H1 (cell line): ENCODE measurements around the gene CACNB4. TPM values are rescaled to one million over a fixed set of nuclear protein-coding genes. Genes with fewer than 3 reads are reported as not detected.

ENCODE experiments used
- CTCF ChIA-PET: fragments of 300-600 bp; sonication (Branson Sonifier 250); formaldehyde crosslinking; loops from one replicate; lab custom pipeline; 2021; ENCODE audit not compliant: partially characterized antibody; lab: Charles Lee
- POLR2A ChIA-PET: fragments of 300-600 bp; sonication (Branson Sonifier 250); formaldehyde crosslinking; loops from one replicate; lab custom pipeline; 2021; ENCODE audit warnings: inconsistent platforms; ENCODE audit not compliant: partially characterized antibody; lab: Charles Lee
- DNase-seq, 2 experiments: peaks; one replicate each; pipeline versions ENCODE4 v3.0.0 to v3.0.0-alpha.2; 2010 to 2022; ENCODE audit warnings: low spot score in 2 of 2, low read depth in 1 of 2, mixed read lengths in 1 of 2
- FAIRE-seq: peaks from 2 replicates; lab custom pipeline; 2011; peaks lifted over from hg19 to GRCh38; lab: Jason Lieb, UNC
- H2AFZ ChIP-seq: 2 replicates; pipeline ENCODE4 v1.8.1; 2012; ENCODE audit warnings: low read length, inconsistent platforms
- H2AK5ac ChIP-seq: 2 replicates; pipeline ENCODE4 v1.6.1; 2013; ENCODE audit warnings: low read depth, low read length
- H2BK120ac ChIP-seq: replicated peaks from 2 replicates; pipeline ENCODE3; 2013; ENCODE audit warnings: low read depth, low read length, inconsistent platforms
- H2BK12ac ChIP-seq: 2 replicates; pipeline ENCODE4 v1.6.1; 2013; ENCODE audit warnings: low read depth, low read length
- H2BK15ac ChIP-seq: 2 replicates; pipeline ENCODE4 v1.6.1; 2013; ENCODE audit warnings: low read length
- H2BK20ac ChIP-seq: 2 replicates; pipeline ENCODE4 v1.6.1; 2013; ENCODE audit warnings: low read length
- H2BK5ac ChIP-seq: 2 replicates; pipeline ENCODE4 v1.6.1; 2013; ENCODE audit warnings: low read depth, low read length
- H3K14ac ChIP-seq: 2 replicates; pipeline ENCODE4 v1.6.1; 2013; ENCODE audit warnings: inconsistent platforms; ENCODE audit not compliant: insufficient read length
- H3K18ac ChIP-seq: 2 replicates; pipeline ENCODE4 v1.6.1; 2013; ENCODE audit warnings: low read length; ENCODE audit errors: extremely low read depth
- H3K23ac ChIP-seq: 2 replicates; pipeline ENCODE4 v1.6.1; 2013; ENCODE audit warnings: inconsistent platforms; ENCODE audit not compliant: insufficient read length
- H3K23me2 ChIP-seq: 2 replicates; pipeline ENCODE4 v1.6.1; 2013; ENCODE audit warnings: low read depth, low read length
- H3K27ac ChIP-seq: 2 replicates; pipeline ENCODE4 v1.6.1; 2011; ENCODE audit warnings: low read depth, low read length, inconsistent platforms
- H3K27me3 ChIP-seq, 4 experiments: replicated peaks in 1 of 4; 1 replicate in 1 of 4; 2 replicates in 3 of 4; pipeline versions ENCODE4 v1.6.1 to v1.8.1; 2011 to 2013; ENCODE audit warnings: low read length in 3 of 4, mild to moderate bottlenecking in 3 of 4, inconsistent platforms in 2 of 4, mixed read lengths in 2 of 4, moderate library complexity in 1 of 4; ENCODE audit not compliant: control insufficient read depth in 3 of 4, insufficient read depth in 3 of 4; ENCODE audit errors: extremely low read depth in 1 of 4
- H3K36me3 ChIP-seq, 4 experiments: 2 replicates each; pipeline versions ENCODE4 v1.6.1 to v1.8.1; 2011 to 2013; ENCODE audit warnings: mild to moderate bottlenecking in 4 of 4, low read length in 3 of 4, moderate library complexity in 2 of 4, control low read depth in 1 of 4, inconsistent platforms in 1 of 4; ENCODE audit not compliant: insufficient read depth in 4 of 4, control insufficient read depth in 2 of 4
- H3K4ac ChIP-seq: replicated peaks from 2 replicates; pipeline ENCODE3; 2013; ENCODE audit warnings: low read length, low read depth, mixed read lengths, inconsistent platforms; ENCODE audit not compliant: insufficient read length
- H3K4me1 ChIP-seq, 4 experiments: replicated peaks in 1 of 4; 1 replicate in 1 of 4; 2 replicates in 3 of 4; pipeline versions ENCODE4 v1.6.1 to v1.8.1; 2011 to 2013; ENCODE audit warnings: low read length in 3 of 4, inconsistent platforms in 2 of 4, mixed read lengths in 1 of 4; ENCODE audit not compliant: insufficient read depth in 4 of 4, control insufficient read depth in 3 of 4
- H3K4me2 ChIP-seq, 2 experiments: 2 replicates each; pipeline versions ENCODE4 v1.6.1 to v1.8.1; 2011 to 2013; ENCODE audit warnings: low read depth in 2 of 2, low read length in 2 of 2, control low read depth in 1 of 2, inconsistent platforms in 1 of 2, mild to moderate bottlenecking in 1 of 2; ENCODE audit not compliant: insufficient read depth in 1 of 2
- H3K4me3 ChIP-seq, 4 experiments: fragments of 200-600, 300-600 bp in 1 of 4; sonication (generic), shearing (Covaris generic), sonication (Bioruptor Twin) in 1 of 4; 2 replicates each; pipeline versions ENCODE4 v1.5.1 to v1.8.1; 2011 to 2016; ENCODE audit warnings: low read length in 4 of 4, low read depth in 3 of 4, control low read depth in 2 of 4, inconsistent platforms in 2 of 4, mild to moderate bottlenecking in 2 of 4, mixed read lengths in 1 of 4, moderate library complexity in 1 of 4; ENCODE audit not compliant: insufficient read depth in 2 of 4; ENCODE audit errors: extremely low read depth in 1 of 4
- H3K56ac ChIP-seq: replicated peaks from 2 replicates; pipeline ENCODE3; 2013; ENCODE audit warnings: low read depth, mild to moderate bottlenecking, mixed read lengths, low read length, inconsistent platforms; ENCODE audit not compliant: insufficient read length
- H3K79me1 ChIP-seq: 2 replicates; pipeline ENCODE4 v1.6.1; 2013; ENCODE audit warnings: low read depth, low read length, control low read depth
- H3K79me2 ChIP-seq, 2 experiments: 2 replicates each; pipeline versions ENCODE4 v1.6.1 to v1.8.1; 2012 to 2013; ENCODE audit warnings: low read length in 2 of 2, mild to moderate bottlenecking in 2 of 2, inconsistent platforms in 1 of 2; ENCODE audit not compliant: insufficient read depth in 2 of 2, control insufficient read depth in 1 of 2
- H3K9ac ChIP-seq, 4 experiments: replicated peaks in 1 of 4; 1 replicate in 1 of 4; 2 replicates in 3 of 4; pipeline versions ENCODE4 v1.6.1 to v1.8.1; 2011 to 2013; ENCODE audit warnings: low read depth in 3 of 4, low read length in 3 of 4, control low read depth in 2 of 4, mild to moderate bottlenecking in 2 of 4, moderate library complexity in 2 of 4, inconsistent platforms in 1 of 4; ENCODE audit errors: extremely low read depth in 1 of 4
- H3K9me3 ChIP-seq, 2 experiments: 2 replicates each; pipeline versions ENCODE4 v1.6.1 to v1.8.1; 2012 to 2013; ENCODE audit warnings: mild to moderate bottlenecking in 2 of 2, moderate library complexity in 2 of 2, control low read depth in 1 of 2, inconsistent platforms in 1 of 2, low read depth in 1 of 2, low read length in 1 of 2, mixed read lengths in 1 of 2; ENCODE audit not compliant: insufficient read depth in 2 of 2
- H4K20me1 ChIP-seq, 2 experiments: replicated peaks in 1 of 2; 2 replicates each; pipeline versions ENCODE3 to v1.8.1; 2011 to 2013; ENCODE audit warnings: inconsistent platforms in 2 of 2, low read length in 2 of 2, mild to moderate bottlenecking in 1 of 2; ENCODE audit not compliant: insufficient read depth in 2 of 2, control insufficient read depth in 1 of 2
- H4K5ac ChIP-seq: 2 replicates; pipeline ENCODE4 v1.6.1; 2013; ENCODE audit warnings: low read length, low read depth, mixed read lengths, inconsistent platforms; ENCODE audit not compliant: insufficient read length
- H4K8ac ChIP-seq: 2 replicates; pipeline ENCODE4 v1.8.0; 2013; ENCODE audit warnings: mild to moderate bottlenecking, moderate library complexity, low read length, inconsistent platforms; ENCODE audit not compliant: insufficient read depth; ENCODE audit errors: extremely low read depth
- H4K91ac ChIP-seq: replicated peaks from 2 replicates; pipeline ENCODE3; 2013; ENCODE audit warnings: low read length, mixed read lengths, inconsistent platforms; ENCODE audit not compliant: insufficient read length
- CEBPB ChIP-seq: IDR thresholded peaks from 2 replicates; pipeline ENCODE4 v1.6.1; 2012; ENCODE audit warnings: low read depth, low read length
- EP300 ChIP-seq, 2 experiments: IDR thresholded peaks; 1 replicate in 1 of 2; 2 replicates in 1 of 2; pipeline ENCODE4 v1.6.1; 2011 to 2012; ENCODE audit warnings: low read depth in 2 of 2, low read length in 2 of 2, mild to moderate bottlenecking in 2 of 2, borderline replicate concordance in 1 of 2, inconsistent platforms in 1 of 2, moderate library complexity in 1 of 2
- TAF1 ChIP-seq: IDR thresholded peaks from 2 replicates; pipeline ENCODE4 v1.6.1; 2011; ENCODE audit warnings: mild to moderate bottlenecking, low read depth, low read length
- YY1 ChIP-seq: IDR thresholded peaks from 2 replicates; pipeline ENCODE4 v1.6.1; 2011; ENCODE audit warnings: low read depth, mild to moderate bottlenecking, low read length
- ZNF274 ChIP-seq: IDR thresholded peaks from 2 replicates; pipeline ENCODE4 v1.7.0; 2012; ENCODE audit warnings: low read length, borderline replicate concordance; ENCODE audit errors: extremely low read depth
- WGBS, 2 experiments: shearing (Covaris generic) in 1 of 2; methylation state at CpG; one replicate each; pipeline versions ENCODE4 v1.1.6 to v1.1.7; 2013 to 2015; ENCODE audit warnings: low lambda C conversion rate in 2 of 2, mixed read lengths in 2 of 2, inconsistent platforms in 1 of 2, low coverage in 1 of 2, missing lambda C conversion rate in 1 of 2; ENCODE audit not compliant: insufficient replicate concordance in 2 of 2, insufficient coverage in 1 of 2, insufficient read length in 1 of 2; ENCODE audit errors: extremely low coverage in 1 of 2, missing lambda C conversion rate in 1 of 2; 5-methylcytosine and 5-hydroxymethylcytosine counted together
- polyA plus RNA-seq, 7 experiments: library from polyadenylated mRNA; depleted of rRNA in 3 of 7; stranded (reverse) in 5 of 7; unstranded in 2 of 7; fragments of >200 nt in 5 of 7; fragments of 200-250 nt in 2 of 7; gene quantifications; 1 replicate in 5 of 7; 2 replicates in 1 of 7; 4 replicates in 1 of 7; pipeline versions ENCODE4 v1.2.1 to v1.2.3, GENCODE V29; 2011 to 2013; ENCODE audit warnings: missing spikeins in 2 of 7, mixed read lengths in 2 of 7
- total RNA-seq: library from RNA; stranded (reverse); fragmentation: NEBNext Ultra II Directional; extraction: Animal tissue kit (Norgen Biotek cat#: 25700); gene quantifications from 2 replicates; pipeline ENCODE4 v1.2.1, GENCODE V29; 2021
- TF ChIP-seq, protein P1 (sequence below), 3 experiments: IDR thresholded peaks; 1 replicate in 2 of 3; 2 replicates in 1 of 3; pipeline versions ENCODE4 v1.5.1 to v1.6.1; 2011; ENCODE audit warnings: low read length in 3 of 3, mild to moderate bottlenecking in 3 of 3, inconsistent platforms in 2 of 3, low read depth in 1 of 3, moderate library complexity in 1 of 3; ENCODE audit not compliant: insufficient read depth in 1 of 3; ENCODE audit errors: control extremely low read depth in 1 of 3

CACNB4 gene
- total and polyA plus RNA-seq, 2 of the 8 experiments (the other 6 are each of a cell fraction or from before 2014, with no cell fraction given): 2.0 to 4.0 TPM

DNA sequence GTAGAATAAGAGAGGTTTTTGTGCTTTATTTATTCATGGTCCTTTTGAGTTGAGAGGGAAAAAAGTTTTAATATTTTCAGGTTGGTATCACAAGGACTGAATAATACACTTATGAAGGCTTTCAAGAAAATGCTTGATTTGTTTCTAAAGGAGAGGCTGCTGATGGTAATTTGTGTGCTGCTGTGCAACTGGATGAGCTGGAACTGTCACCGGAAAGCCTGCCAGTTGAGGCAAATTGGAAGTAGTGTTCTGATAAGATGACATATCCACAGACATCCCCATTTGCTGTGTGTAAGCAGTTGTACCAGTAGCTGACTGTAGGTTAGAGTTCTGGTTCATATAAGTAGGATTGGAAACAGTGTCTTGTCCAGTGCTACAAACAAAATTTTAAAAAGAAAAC, 21.6 kb upstream of the CACNB4 start:
- Histone ChIP-seq H3K79me1 (no peaks in the 10 kb centered on the region), H3K9ac (no peak overlapping the region), H3K4me2 (no peak overlapping the region), H3K18ac (no peak overlapping the region), H3K79me2 (no peaks in the 10 kb centered on the region), H4K5ac (no peak overlapping the region), H2BK15ac (no peak overlapping the region), H3K14ac (no peak overlapping the region), H3K23me2 (no peaks in the 10 kb centered on the region), H4K20me1 (no peaks in the 10 kb centered on the region), H3K9me3 (no peaks in the 10 kb centered on the region), H4K91ac (no peak overlapping the region), H2BK12ac (no peak overlapping the region), H2BK5ac (no peak overlapping the region), H3K56ac (no peak overlapping the region), H2AK5ac (no peak overlapping the region), H3K36me3 (no peaks in the 10 kb centered on the region), H3K23ac (no peak overlapping the region), H2BK120ac (no peak overlapping the region), H2AFZ (no peak overlapping the region), H2BK20ac (no peak overlapping the region), H4K8ac (no peak overlapping the region), H3K4me3 (no peak overlapping the region), H3K27ac (no peak overlapping the region), H3K4me1 (peaks cover 0 to 5% (median 0%) of the 10 kb centered on the region in 4 experiments; a peak in 2 of 7 replicates), H3K27me3 (no peaks in the 10 kb centered on the region), H3K4ac (no peak overlapping the region)
- CTCF ChIA-PET: interaction anchor here (0.6 to 1.4 kb wide), 5 partner anchors 10 to 106 kb away, joined by 3 to 4 read pairs (median 3); no protein-coding TSS in a partner anchor
- 90% methylated on average over 1 of the region's 1 CpG; no CpG with 5 or more reads in 1 of the 2 experiments for WGBS, 2 experiments
- POLR2A ChIA-PET: interaction anchor here (0.8 kb wide), 1 partner anchor 10 kb away, joined by 3 read pairs; no protein-coding TSS in a partner anchor
- FAIRE-seq (no peak), DNase-seq (no peak)
- TF ChIP-seq ZNF274 (no peak), CEBPB (no peak), TAF1 (no peak), EP300 (IDR thresholded peaks at IDR 0.05; ENCODE audit: borderline replicate concordance in 1 of 2, low read depth in 2 of 2, low read length in 2 of 2) (no peak), YY1 (no peak)
- TF ChIP-seq, protein P1, sequence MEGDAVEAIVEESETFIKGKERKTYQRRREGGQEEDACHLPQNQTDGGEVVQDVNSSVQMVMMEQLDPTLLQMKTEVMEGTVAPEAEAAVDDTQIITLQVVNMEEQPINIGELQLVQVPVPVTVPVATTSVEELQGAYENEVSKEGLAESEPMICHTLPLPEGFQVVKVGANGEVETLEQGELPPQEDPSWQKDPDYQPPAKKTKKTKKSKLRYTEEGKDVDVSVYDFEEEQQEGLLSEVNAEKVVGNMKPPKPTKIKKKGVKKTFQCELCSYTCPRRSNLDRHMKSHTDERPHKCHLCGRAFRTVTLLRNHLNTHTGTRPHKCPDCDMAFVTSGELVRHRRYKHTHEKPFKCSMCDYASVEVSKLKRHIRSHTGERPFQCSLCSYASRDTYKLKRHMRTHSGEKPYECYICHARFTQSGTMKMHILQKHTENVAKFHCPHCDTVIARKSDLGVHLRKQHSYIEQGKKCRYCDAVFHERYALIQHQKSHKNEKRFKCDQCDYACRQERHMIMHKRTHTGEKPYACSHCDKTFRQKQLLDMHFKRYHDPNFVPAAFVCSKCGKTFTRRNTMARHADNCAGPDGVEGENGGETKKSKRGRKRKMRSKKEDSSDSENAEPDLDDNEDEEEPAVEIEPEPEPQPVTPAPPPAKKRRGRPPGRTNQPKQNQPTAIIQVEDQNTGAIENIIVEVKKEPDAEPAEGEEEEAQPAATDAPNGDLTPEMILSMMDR (IDR thresholded peaks at IDR 0.05; ENCODE audit: control extremely low read depth in 1 of 3, insufficient read depth in 1 of 3, low read depth in 1 of 3, low read length in 3 of 3): no peak
